ENCODE data around the gene PIK3R4.

Gene PIK3R4

DNA sequence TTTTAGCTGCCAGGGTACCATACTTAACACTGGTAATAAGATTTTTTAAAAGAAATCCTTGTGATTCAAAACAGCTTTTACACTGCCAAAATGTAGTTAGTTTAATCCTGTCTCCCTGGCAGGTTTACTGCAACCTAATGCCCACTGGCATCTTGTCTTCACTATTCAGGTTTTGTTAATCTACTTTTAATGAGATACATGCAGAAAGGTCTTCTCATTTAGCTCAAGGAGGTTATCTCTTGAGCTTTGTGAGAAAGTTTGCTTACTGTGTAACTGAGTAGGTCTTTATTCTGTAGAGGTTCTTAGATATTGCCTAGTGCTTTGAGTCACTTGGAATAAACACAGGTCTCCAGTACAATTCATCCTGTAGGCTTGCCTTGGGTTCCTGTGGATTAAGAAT lies 110.7 kb downstream of the PIK3R4 start:
- DNase-seq: no peak
- no peak overlapping the region for H3K27ac ChIP-seq
- H3K36me3 ChIP-seq (replicated peaks): no peaks in the 10 kb centered on the region
- in situ Hi-C loops (cut with HindIII; ENCODE audit: low pct_ligation_motif_present, low sequenced_read_pairs): no loop called here
- no peaks in the 10 kb centered on the region for H3K27me3 ChIP-seq (replicated peaks)
- H3K4me3 ChIP-seq (ENCODE audit: low read depth, low read length): no peak overlapping the region
- TF ChIP-seq, protein P1, sequence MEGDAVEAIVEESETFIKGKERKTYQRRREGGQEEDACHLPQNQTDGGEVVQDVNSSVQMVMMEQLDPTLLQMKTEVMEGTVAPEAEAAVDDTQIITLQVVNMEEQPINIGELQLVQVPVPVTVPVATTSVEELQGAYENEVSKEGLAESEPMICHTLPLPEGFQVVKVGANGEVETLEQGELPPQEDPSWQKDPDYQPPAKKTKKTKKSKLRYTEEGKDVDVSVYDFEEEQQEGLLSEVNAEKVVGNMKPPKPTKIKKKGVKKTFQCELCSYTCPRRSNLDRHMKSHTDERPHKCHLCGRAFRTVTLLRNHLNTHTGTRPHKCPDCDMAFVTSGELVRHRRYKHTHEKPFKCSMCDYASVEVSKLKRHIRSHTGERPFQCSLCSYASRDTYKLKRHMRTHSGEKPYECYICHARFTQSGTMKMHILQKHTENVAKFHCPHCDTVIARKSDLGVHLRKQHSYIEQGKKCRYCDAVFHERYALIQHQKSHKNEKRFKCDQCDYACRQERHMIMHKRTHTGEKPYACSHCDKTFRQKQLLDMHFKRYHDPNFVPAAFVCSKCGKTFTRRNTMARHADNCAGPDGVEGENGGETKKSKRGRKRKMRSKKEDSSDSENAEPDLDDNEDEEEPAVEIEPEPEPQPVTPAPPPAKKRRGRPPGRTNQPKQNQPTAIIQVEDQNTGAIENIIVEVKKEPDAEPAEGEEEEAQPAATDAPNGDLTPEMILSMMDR (IDR thresholded peaks at IDR 0.05; ENCODE audit: low read depth, low read length, missing control alignments): no peak

DNA sequence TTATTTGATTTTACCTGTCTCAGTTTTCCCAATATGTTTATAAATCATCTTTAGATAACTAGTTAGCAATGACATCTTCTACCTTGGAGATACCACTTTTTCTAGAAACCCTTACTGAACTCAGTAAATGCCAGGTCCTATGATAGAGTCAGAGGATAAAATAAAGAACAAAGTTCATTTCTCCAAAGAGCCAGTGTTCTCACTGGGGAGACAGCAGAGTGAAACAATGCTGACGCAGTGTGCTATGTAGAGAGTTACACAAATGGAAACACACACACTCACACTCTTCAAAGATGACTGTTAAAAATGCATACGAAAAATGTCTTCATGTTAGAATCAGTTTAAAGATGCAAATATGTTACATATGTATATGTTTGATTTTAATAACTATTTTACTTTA lies 111.3 kb downstream of the PIK3R4 start:
- TF ChIP-seq, protein P1 (IDR thresholded peaks at IDR 0.05; ENCODE audit: low read depth, low read length, missing control alignments): no peak
- Histone ChIP-seq H3K27me3 (replicated peaks) (no peaks in the 10 kb centered on the region), H3K36me3 (replicated peaks) (no peaks in the 10 kb centered on the region), H3K27ac (no peak overlapping the region), H3K4me3 (ENCODE audit: low read depth, low read length) (no peak overlapping the region)
- no peak for DNase-seq
- in situ Hi-C loops (cut with HindIII; ENCODE audit: low pct_ligation_motif_present, low sequenced_read_pairs): no loop called here
